ENCODE results near the gene VAC14.

DNA sequence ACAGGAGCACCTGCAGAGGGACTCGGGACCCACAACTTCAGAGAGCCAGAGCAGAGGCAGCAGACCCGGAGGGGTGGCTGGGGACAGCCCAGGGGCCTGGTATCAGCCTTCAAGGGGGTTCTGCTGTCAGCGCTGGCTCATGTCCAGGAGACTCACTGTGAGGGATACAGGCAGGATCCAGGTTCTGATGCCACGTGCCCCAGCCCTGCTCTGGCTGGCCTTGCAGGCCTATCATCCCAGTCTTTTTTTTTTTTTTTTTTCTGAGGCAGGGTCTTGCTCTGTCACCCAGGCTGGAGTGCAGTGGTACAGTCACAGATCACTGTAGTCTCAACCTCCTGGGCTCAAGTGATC is 106.1 kb downstream of the VAC14 start:
- TF ChIP-seq, protein P1, sequence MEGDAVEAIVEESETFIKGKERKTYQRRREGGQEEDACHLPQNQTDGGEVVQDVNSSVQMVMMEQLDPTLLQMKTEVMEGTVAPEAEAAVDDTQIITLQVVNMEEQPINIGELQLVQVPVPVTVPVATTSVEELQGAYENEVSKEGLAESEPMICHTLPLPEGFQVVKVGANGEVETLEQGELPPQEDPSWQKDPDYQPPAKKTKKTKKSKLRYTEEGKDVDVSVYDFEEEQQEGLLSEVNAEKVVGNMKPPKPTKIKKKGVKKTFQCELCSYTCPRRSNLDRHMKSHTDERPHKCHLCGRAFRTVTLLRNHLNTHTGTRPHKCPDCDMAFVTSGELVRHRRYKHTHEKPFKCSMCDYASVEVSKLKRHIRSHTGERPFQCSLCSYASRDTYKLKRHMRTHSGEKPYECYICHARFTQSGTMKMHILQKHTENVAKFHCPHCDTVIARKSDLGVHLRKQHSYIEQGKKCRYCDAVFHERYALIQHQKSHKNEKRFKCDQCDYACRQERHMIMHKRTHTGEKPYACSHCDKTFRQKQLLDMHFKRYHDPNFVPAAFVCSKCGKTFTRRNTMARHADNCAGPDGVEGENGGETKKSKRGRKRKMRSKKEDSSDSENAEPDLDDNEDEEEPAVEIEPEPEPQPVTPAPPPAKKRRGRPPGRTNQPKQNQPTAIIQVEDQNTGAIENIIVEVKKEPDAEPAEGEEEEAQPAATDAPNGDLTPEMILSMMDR (IDR thresholded peaks at IDR 0.05) = no peak
- no peak for TF ChIP-seq POLR2A (IDR thresholded peaks at IDR 0.05)

Measured in esophagus squamous epithelium (tissue), 4 donors.